ENCODE data around the gene SUN1. TPM values are rescaled to one million over a fixed set of nuclear protein-coding genes. Genes with fewer than 3 reads are reported as not detected.
"Not testable (repeated sequence)": the region's sequence is repeated elsewhere in the genome, so short reads cannot be mapped to it uniquely, and the experiment has no call there.

The SUN1 gene
- polyA plus RNA-seq, 3 donors from 2014 or later: 19.3 to 31.5 (median 19.8) TPM

DNA sequence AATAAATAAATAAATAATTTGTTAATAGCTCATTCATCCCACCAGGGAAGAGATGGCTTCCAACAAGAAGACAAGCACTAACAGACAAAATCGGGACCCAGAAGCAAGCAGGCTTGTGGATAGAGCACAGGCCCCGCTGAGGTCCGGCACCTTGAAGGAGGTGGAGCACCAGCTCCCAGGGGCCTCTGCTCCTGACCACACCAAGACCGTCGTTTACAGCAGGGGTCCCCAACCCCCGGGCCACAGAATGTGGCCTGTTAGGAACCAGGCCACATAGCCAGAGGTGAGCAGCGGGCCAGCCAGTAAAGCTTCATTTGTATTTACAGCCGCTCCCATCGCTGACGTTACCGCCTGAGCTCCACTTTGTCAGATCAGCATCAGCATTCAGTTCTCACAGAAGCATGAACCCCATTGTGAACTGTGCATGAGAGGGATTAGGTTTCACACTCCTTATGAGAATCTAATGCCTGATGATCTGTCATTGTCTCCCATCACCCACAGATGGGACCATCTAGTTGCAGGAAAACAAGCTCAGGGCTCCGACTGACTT, 33.3 kb upstream of the SUN1 start:
- no peaks in the 10 kb centered on the region for H3K36me3 Mint-ChIP-seq
- no peak overlapping the region for H3K27ac Mint-ChIP-seq
- peaks cover 0 to 1% (median 0%) of the 10 kb centered on the region in 6 donors for H3K9me3 Mint-ChIP-seq
- no peaks in the 10 kb centered on the region for H3K4me1 Mint-ChIP-seq
- H3K27me3 Mint-ChIP-seq (ENCODE audit: low read depth in 3 of 3): peaks cover 0 to 8% (median 6%) of the 10 kb centered on the region in 3 donors
- no peak for DNase-seq
- H3K4me3 Mint-ChIP-seq: no peak overlapping the region

DNA sequence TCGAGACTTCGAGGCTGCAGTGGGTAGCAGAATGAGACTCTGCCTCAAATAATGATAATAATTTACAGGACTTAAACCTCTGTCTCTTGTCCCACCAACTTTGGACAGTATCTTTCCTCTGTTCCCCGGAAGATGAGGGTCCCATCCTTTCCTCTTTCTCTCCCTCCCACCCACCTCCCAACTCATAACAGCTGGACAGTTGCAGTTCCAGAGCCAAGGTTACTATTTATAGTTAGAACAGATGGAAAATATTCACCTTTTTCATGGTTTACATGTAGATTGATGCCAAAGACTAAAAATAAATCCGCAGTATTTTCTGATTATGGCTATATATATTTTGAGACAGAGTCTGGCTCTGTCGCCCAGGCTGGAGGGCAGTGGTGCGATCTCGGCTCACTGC, 31.6 kb upstream of the SUN1 start:
- H3K36me3 Mint-ChIP-seq: no peaks in the 10 kb centered on the region
- peaks cover 0 to 1% (median 0%) of the 10 kb centered on the region in 6 donors for H3K9me3 Mint-ChIP-seq
- H3K27me3 Mint-ChIP-seq (ENCODE audit: low read depth in 3 of 3): peaks cover 0 to 11% (median 8%) of the 10 kb centered on the region in 3 donors

DNA sequence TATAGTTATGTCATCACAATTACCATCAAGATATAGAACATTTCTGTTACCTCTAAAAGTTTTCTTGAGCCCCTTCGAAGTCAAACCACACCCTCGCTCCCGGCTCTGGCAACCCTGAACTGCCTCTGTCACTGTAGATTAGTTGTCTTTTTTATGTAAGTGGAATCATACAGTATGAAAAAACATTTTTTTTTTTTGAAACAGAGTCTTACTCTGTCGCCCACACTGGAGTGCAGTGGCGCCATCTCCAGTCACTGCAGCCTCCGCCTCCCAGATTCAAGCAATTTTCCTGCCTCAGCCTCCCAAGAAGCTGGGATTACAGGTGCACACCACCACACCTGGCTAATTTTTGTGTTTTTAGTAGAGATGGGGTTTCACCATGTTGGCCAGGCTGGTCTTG, 30.9 kb upstream of the SUN1 start:
- peaks cover 0 to 10% (median 10%) of the 10 kb centered on the region in 3 donors for H3K27me3 Mint-ChIP-seq (ENCODE audit: low read depth in 3 of 3)
- not testable (repeated sequence) for H3K27ac Mint-ChIP-seq, H3K4me1 Mint-ChIP-seq, H3K4me3 Mint-ChIP-seq, DNase-seq, H3K36me3 Mint-ChIP-seq, H3K9me3 Mint-ChIP-seq

More for the DNA sequence above, 31.6 kb upstream of the SUN1 start:
- no peaks in the 10 kb centered on the region for H3K4me1 Mint-ChIP-seq
- no peak overlapping the region for H3K27ac Mint-ChIP-seq
- H3K4me3 Mint-ChIP-seq: no peak overlapping the region
- no peak for DNase-seq

DNA sequence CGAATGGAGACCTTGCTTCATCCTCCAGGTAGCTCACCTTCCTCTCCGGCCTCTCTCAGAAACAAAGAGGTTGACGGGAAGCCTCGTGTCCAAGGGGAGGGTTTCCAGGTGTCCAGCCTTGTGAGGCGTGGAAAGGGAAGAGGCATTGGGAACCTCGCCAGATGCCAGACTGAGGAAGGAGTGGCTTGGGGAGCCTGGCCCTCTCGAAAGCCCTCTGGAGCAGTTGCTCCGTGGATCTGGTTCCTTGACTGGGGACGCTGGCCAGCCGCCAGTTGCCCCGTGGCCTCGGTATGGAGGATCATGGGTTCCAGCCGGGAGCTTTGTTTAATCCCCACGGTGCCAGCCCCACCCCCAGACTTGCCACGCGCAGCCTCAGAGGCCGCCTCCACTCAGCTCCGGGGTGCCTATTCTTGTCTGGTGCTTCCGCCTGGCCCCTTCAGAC, 30.3 kb upstream of the SUN1 start:
- H3K27ac Mint-ChIP-seq: no peak overlapping the region
- peaks cover 0 to 10% (median 10%) of the 10 kb centered on the region in 3 donors for H3K27me3 Mint-ChIP-seq (ENCODE audit: low read depth in 3 of 3)
- H3K4me3 Mint-ChIP-seq: no peak overlapping the region
- H3K9me3 Mint-ChIP-seq: peaks cover 0 to 1% (median 0%) of the 10 kb centered on the region in 6 donors
- DNase-seq: no peak
- H3K36me3 Mint-ChIP-seq: no peaks in the 10 kb centered on the region
- H3K4me1 Mint-ChIP-seq: no peaks in the 10 kb centered on the region

DNA sequence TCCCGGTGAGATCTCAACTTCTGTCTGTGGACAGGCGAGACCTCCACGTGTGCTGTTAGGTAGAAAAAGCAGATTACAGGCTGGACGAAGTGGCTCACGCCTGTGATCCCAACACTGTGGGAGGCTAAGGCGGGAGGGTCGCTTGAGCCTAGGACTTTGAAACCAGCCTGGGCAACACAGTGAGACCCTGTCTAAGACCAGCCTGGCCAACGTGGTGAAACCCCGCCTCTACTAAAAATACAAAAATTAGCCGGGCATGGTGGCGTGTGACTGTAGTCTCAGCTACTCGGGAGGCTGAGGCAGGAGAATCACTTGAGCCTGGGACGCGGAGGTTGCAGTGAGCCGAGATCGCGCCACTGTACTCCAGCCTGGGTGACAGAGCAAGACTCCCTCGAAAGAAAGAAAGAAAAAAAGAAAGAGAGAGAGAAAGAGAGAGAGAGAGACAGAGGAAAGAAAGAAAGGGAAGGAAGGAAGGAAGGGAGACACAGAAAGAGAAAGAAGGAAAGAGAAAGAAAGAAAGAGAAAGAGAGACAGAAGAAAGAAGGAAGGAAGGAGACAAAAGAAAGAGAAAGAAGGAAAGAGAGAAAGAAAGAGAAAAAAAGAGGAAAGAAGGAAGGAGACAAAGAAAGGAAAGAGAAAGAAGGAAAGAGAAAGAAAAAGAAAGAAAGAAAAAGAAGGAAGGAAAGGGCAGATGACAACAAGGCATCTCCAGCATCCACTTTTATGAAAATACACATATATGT, 29.6 kb upstream of the SUN1 start:
- H3K4me1 Mint-ChIP-seq: no peaks in the 10 kb centered on the region
- no peak overlapping the region for H3K4me3 Mint-ChIP-seq
- no peak for DNase-seq
- H3K9me3 Mint-ChIP-seq: peaks cover 0 to 1% (median 0%) of the 10 kb centered on the region in 6 donors
- no peak overlapping the region for H3K27ac Mint-ChIP-seq
- H3K27me3 Mint-ChIP-seq (ENCODE audit: low read depth in 3 of 3): peaks cover 0 to 10% (median 10%) of the 10 kb centered on the region in 3 donors
- H3K36me3 Mint-ChIP-seq: no peaks in the 10 kb centered on the region

DNA sequence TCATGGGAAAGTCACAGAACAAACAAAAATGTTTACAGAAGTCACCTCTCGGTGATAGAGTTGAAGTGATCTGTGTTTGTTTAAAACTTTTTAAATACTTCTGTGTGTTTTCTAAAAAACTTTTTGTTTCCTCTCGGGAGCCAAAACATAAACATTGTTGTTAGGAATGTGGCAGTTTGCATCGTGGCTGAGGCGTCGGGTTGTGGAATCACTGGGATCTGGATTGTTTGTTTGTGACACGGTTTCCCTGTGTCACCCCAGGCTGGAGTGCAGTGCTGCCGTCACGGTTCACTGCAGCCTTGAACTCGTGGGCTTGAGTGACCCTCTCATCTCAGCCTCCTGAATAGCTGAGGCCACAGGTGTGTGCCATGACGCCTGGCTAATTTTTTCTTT, 29.0 kb upstream of the SUN1 start:
- no peaks in the 10 kb centered on the region for H3K36me3 Mint-ChIP-seq

DNA sequence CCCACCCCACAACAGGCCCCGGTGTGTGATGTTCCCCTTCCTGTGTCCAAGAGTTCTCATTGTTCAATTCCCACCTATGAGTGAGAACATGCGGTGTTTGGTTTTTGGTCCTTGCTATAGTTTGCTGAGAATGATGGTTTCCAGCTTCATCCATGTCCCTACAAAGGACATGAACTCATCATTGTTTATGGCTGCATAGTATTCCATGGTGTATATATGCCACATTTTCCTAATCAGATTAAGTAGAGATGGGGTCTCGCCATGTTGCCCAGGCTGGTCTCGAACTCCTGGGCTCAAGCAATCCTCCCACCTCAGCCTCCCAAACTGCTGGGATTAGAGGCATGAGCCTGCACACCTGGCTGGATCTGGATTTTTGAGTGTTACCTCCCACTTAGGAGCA, 28.5 kb upstream of the SUN1 start:
- not testable (repeated sequence) for H3K27ac Mint-ChIP-seq, DNase-seq, H3K4me1 Mint-ChIP-seq, H3K36me3 Mint-ChIP-seq, H3K4me3 Mint-ChIP-seq, H3K9me3 Mint-ChIP-seq
- H3K27me3 Mint-ChIP-seq (ENCODE audit: low read depth in 3 of 3): peaks cover 3 to 18% (median 10%) of the 10 kb centered on the region in 3 donors

More for the DNA sequence above, 29.0 kb upstream of the SUN1 start:
- peaks cover 0 to 2% (median 0%) of the 10 kb centered on the region in 6 donors for H3K9me3 Mint-ChIP-seq
- no peak for DNase-seq
- H3K27me3 Mint-ChIP-seq (ENCODE audit: low read depth in 3 of 3): peaks cover 2 to 13% (median 10%) of the 10 kb centered on the region in 3 donors
- no peaks in the 10 kb centered on the region for H3K4me1 Mint-ChIP-seq
- H3K27ac Mint-ChIP-seq: no peak overlapping the region
- no peak overlapping the region for H3K4me3 Mint-ChIP-seq

DNA sequence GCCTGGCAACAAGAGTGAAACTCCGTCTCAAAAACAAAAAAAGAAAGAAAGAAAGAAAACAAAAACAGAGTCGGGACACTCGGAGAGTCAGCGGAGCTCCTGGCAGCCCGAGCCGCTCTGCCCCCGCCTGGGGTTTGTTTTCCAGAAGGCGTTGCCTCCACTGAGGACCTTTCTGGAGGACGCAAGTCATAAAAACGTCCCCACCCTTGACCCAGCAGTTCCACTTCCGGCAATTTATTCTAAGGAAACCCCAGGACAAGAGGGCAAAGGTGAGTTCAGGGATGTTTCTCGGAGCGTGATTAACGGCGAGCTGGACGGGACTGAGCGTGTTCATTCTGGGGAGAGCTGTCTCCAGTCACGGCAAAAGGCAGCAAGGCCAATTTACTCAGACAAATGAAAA, 27.0 kb upstream of the SUN1 start:
- Mint-ChIP-seq H3K27ac (no peak overlapping the region), H3K36me3 (no peaks in the 10 kb centered on the region), H3K9me3 (peaks cover 0 to 2% (median 0%) of the 10 kb centered on the region in 6 donors), H3K4me1 (no peaks in the 10 kb centered on the region), H3K4me3 (no peak overlapping the region), H3K27me3 (ENCODE audit: low read depth in 3 of 3) (peaks cover 10 to 22% (median 10%) of the 10 kb centered on the region in 3 donors)
- no peak for DNase-seq

DNA sequence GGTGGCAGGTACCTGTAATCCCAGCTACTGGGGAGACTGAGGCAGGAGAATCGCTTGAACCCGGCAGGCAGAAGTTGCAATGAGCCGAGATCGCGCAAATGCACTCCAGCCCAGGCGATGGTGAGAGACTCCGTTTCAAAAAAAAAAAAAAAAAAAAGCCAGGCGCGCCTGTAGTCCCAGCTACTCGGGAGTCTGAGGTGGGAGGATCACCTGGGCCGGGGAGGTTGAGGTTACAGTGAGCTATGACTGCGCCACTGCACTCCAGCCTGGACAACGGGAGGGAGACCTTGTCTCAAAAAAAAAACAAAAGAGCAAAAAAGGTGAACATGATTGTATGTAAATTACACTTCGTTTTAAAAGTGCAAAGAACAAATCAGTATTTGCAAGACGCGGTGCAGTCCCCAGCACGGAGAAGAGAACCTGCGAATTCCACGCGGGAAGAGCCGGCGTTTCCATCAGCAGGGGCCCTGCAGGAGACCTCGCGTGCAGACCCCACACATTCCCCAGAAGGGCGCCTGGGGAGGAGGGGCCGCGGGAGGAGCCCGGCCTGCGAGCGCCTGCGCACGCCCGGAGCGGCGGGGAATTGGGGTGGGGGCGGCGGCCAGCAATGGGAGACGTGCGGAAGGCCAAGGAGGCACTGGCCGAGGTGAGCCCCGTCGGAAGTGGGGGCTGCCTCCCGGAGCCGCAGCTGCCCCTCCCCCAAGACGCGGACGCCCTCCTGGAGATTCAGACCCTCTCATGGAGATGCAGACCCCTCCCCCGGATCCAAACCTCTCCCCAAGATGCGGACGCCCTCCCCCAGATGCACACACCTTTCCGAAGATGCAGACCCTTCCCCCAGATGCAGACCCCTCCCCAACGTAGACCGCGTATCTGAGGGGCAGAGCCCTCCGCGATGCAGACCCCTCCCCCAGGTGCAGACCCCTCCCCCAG, 16.7 kb upstream of the SUN1 start:
- peaks cover 0 to 5% (median 0%) of the 10 kb centered on the region in 6 donors for H3K9me3 Mint-ChIP-seq
- peaks cover 21 to 37% (median 29%) of the 10 kb centered on the region in 3 donors for H3K27me3 Mint-ChIP-seq (ENCODE audit: low read depth in 3 of 3)
- H3K4me3 Mint-ChIP-seq: peak overlapping the region; percentile 76 to 87 (median 79)
- H3K36me3 Mint-ChIP-seq: peaks cover 0 to 10% (median 6%) of the 10 kb centered on the region in 3 donors
- DNase-seq: no peak
- peak overlapping the region in 4 of 6 donors; percentile 37 to 79 (median 60) for H3K27ac Mint-ChIP-seq
- H3K4me1 Mint-ChIP-seq: peaks cover 44 to 50% of the 10 kb centered on the region in 2 donors

DNA sequence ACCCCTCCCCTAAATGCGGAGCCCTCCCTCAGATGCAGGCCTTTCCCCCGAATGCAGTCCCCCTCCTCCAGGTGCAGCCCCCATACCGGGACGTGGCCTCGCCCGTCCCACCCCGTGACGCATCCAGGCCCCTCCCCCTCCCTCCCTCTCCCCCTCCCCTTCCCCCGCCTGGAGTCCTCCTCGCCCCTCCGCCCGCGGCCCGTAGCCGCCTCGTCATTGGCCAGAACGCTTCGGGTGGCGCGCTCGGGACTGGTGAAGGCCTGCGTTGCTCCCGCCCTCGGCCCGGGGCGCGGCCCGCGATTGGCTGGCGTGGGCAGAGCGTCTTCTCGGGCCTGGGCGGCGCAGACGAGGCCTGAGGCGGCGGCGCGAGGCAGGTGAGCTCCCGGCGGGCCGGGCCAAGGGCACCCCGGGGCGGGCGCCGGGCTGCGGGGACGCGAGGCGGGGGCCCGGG, 16.0 kb upstream of the SUN1 start:
- Mint-ChIP-seq H3K27me3 (ENCODE audit: low read depth in 3 of 3) (peaks cover 21 to 37% (median 29%) of the 10 kb centered on the region in 3 donors), H3K27ac (no peak overlapping the region), H3K9me3 (peaks cover 0 to 5% (median 0%) of the 10 kb centered on the region in 6 donors), H3K36me3 (peaks cover 0 to 10% (median 9%) of the 10 kb centered on the region in 3 donors), H3K4me3 (peak overlapping the region; percentile 33 to 87 (median 61)), H3K4me1 (peaks cover 44 to 48% of the 10 kb centered on the region in 2 donors)
- peak; percentile 91 to 94 (median 94) for DNase-seq

DNA sequence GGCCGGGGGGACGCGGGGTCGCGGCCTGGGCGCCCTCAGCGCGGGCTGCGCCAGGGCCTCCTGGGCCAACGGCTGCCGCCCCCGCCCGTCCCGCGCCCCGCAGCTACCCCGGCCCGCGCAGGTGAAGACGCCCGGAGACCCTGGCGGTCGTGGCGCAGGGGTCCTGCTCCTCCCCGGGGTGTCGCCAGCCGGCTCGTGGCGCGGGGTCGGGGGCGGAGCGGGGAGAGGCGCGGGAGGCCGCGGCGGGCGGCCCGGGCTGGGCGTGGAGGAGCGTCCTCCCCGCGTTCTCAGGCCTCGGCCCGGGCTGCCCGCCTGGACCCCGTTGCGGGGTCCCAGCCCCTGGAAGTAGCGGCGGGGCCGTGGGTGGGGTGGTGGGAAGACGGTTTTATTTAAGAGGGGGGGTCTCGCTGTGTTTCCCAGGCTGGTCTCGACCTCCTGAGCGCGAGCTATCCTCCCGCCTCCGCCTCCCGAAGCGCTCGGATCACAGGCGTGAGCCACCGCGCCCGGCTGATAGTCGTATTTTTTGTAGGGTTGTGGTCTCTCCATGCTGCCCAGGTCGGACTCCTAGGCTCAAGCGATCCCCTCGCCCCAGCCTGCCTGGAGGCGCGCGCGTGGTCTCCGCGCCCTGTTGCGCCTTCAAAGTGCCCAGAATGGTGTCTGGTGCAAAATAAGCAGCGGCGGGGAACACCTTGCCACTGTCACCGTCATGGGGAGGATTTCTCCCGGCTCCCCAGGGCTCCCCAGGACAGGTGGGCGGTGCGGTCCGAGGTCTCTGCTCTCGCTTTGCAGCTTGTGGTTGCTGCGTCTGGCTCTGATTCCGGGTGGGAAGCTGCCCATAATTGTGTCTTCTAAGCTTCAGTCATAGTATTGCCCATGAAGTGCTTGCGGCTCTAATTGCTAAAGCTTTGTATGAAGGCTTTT, 15.3 kb upstream of the SUN1 start:
- peak overlapping the region in 5 of 6 donors; percentile 71 to 86 (median 84) for H3K27ac Mint-ChIP-seq
- H3K4me1 Mint-ChIP-seq: peaks cover 41 to 45% of the 10 kb centered on the region in 2 donors

DNA sequence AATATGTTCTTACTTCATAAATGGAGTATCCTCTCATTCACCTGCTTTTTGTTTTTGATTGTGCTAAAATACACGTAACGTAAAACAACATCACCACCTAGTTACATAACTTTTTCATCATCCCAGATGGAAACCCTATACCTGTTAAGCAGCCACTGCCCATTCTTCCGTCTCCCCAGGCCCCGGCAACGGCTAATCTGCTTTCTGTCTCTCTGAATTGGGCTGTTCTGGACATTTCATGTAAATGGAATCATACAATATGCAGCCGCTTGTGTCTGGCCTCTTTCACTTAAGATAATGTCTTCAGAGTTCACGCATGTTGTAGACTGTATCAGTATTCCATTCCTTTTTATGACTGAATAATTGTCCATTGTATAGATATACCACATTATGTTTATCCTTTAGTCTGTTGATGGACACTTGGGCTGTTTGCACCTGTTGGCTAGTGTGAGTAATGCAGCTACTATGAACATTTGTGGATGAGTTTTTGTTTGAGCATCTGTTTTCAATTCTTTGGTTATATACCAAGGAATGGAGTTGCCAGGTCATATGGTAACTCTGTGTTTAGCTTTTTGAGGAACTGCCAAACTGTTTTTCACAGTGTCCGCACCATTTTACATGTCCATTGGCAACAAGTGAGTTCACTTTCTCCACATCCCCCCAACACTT, 14.1 kb upstream of the SUN1 start:
- H3K27me3 Mint-ChIP-seq (ENCODE audit: low read depth in 3 of 3): peaks cover 13 to 25% (median 21%) of the 10 kb centered on the region in 3 donors

More for the DNA sequence above, 15.3 kb upstream of the SUN1 start:
- Mint-ChIP-seq H3K27me3 (ENCODE audit: low read depth in 3 of 3) (peaks cover 18 to 33% (median 29%) of the 10 kb centered on the region in 3 donors), H3K9me3 (peaks cover 0 to 3% (median 0%) of the 10 kb centered on the region in 6 donors), H3K4me3 (peak overlapping the region; percentile 88 to 95 (median 89)), H3K36me3 (peaks cover 0 to 12% (median 10%) of the 10 kb centered on the region in 3 donors)
- peak in 2 of 3 donors; percentile 21 to 23 for DNase-seq

More for the DNA sequence above, 14.1 kb upstream of the SUN1 start:
- Mint-ChIP-seq H3K4me3 (peak overlapping the region; percentile 88 to 95 (median 89)), H3K4me1 (peaks cover 29 to 35% of the 10 kb centered on the region in 2 donors), H3K27ac (peak overlapping the region in 4 of 6 donors; percentile 28 to 84 (median 72)), H3K9me3 (no peaks in the 10 kb centered on the region), H3K36me3 (peaks cover 2 to 12% (median 10%) of the 10 kb centered on the region in 3 donors)
- no peak for DNase-seq

Data from immature natural killer cell (primary cell).